ENCODE results near the gene TEAD1. TPM values are rescaled to one million over a fixed set of nuclear protein-coding genes. Genes with fewer than 3 reads are reported as not detected.

The TEAD1 gene
- total and polyA plus RNA-seq, 2 donors (not counting 3 experiments of a cell fraction or from before 2014, with no cell fraction given): 15.3 to 49.0 TPM

DNA sequence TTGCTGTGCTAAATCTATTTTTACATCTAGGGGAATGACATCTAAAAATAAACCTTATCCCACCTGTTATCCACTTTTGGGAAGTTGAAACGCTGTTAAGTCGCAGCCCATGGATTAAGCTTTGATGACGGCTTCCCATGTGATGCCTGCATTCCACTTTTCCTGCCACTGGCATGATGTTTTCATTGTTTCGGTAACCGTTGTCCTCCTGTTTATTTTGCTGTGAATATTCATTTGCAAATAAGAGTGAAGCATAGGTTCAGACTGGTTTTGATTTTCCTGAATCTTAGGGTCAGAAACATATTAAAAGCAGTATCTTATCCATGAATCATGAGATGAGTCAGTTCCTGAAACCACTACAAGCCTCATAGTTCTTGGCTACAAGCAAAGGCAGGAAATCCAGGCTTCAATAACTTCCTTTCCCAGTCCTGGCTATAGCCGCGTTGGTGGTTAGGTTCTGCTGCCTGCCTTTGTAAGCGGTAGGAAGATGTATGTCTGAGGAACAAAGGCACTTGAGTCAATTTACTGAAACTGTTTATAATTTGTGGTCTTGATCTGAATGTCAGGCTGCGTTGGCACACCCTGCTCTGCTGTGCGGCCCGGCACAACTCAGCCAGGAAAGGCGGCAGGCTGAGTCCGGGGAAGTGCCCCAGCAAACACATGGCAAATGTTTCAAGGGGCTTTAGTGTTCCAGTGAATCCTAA is 19.4 kb downstream of the TEAD1 start:
- Histone ChIP-seq H2AFZ (ENCODE audit: low read depth, low read length) (no peak overlapping the region), H3K9me3 (replicated peaks; ENCODE audit: control insufficient read depth, insufficient read depth, low read length) (no peaks in the 10 kb centered on the region), H3K36me3 (ENCODE audit: control insufficient read depth in 2 of 2, extremely low read depth in 1 of 2, insufficient read depth in 2 of 2, low read length in 2 of 2) (no peaks in the 10 kb centered on the region), H3K9ac (replicated peaks; ENCODE audit: extremely low read depth, insufficient read depth, low read length) (peak overlapping the region; percentile 81), H3K27me3 (ENCODE audit: control insufficient read depth in 2 of 2, insufficient read depth in 2 of 2, low read length in 2 of 2) (no peaks in the 10 kb centered on the region), H3K9me1 (replicated peaks; ENCODE audit: control insufficient read depth, extremely low read depth, insufficient read depth, low read length) (no peaks in the 10 kb centered on the region), H4K20me1 (replicated peaks; ENCODE audit: control insufficient read depth, extremely low read depth, insufficient read depth, low read length) (no peaks in the 10 kb centered on the region), H3K27ac (ENCODE audit: insufficient read depth, low read depth, low read length) (peak overlapping the region; percentile 95), H3K79me2 (ENCODE audit: control insufficient read depth, insufficient read depth, low read length) (peaks cover 61% of the 10 kb centered on the region), H3K4me2 (ENCODE audit: insufficient read depth, low read length) (peak overlapping the region; percentile 66), H3K4me3 (replicated peaks in 1 of 3; ENCODE audit: insufficient read depth in 1 of 3, low read depth in 1 of 3, low read length in 3 of 3) (peak overlapping the region in 1 of 3 experiments; percentile 28), H3K4me1 (ENCODE audit: control insufficient read depth, extremely low read depth, insufficient read depth, low read length) (peaks cover 54% of the 10 kb centered on the region)
- FAIRE-seq: peak; percentile 98
- dilution Hi-C loops (cut with MboI; ENCODE audit: extremely low pct_ligation_motif_present, low sequenced_read_pairs) (no loop called here), intact Hi-C loops (cut with micrococcal nuclease) (loop anchor here (1.0 to 10.0 kb wide), 12 partner anchors 19 to 719 kb away; partner anchors contain the start of gene TEAD1)
- ChIA-PET POLR2A (no interaction called here), CTCF (interaction anchor here (0.8 to 3.0 kb wide), 8 partner anchors 31 to 405 kb away, joined by 3 to 14 read pairs (median 4); no protein-coding TSS in a partner anchor)
- no peak for TF ChIP-seq MYC (IDR thresholded peaks at IDR 0.05; ENCODE audit: low read depth, low read length)
- TF ChIP-seq, protein P1, sequence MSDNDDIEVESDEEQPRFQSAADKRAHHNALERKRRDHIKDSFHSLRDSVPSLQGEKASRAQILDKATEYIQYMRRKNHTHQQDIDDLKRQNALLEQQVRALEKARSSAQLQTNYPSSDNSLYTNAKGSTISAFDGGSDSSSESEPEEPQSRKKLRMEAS (IDR thresholded peaks at IDR 0.05; ENCODE audit: insufficient read depth, insufficient read length): peak; percentile 50
- no peak for TF ChIP-seq EZH2 (IDR thresholded peaks at IDR 0.05; ENCODE audit: borderline replicate concordance, low read depth, low read length, severe bottlenecking)
- TF ChIP-seq, protein P2, sequence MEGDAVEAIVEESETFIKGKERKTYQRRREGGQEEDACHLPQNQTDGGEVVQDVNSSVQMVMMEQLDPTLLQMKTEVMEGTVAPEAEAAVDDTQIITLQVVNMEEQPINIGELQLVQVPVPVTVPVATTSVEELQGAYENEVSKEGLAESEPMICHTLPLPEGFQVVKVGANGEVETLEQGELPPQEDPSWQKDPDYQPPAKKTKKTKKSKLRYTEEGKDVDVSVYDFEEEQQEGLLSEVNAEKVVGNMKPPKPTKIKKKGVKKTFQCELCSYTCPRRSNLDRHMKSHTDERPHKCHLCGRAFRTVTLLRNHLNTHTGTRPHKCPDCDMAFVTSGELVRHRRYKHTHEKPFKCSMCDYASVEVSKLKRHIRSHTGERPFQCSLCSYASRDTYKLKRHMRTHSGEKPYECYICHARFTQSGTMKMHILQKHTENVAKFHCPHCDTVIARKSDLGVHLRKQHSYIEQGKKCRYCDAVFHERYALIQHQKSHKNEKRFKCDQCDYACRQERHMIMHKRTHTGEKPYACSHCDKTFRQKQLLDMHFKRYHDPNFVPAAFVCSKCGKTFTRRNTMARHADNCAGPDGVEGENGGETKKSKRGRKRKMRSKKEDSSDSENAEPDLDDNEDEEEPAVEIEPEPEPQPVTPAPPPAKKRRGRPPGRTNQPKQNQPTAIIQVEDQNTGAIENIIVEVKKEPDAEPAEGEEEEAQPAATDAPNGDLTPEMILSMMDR (IDR thresholded peaks at IDR 0.05; ENCODE audit: extremely low read depth in 1 of 2, insufficient read depth in 1 of 2, low read depth in 1 of 2, low read length in 2 of 2): no peak
- peak; percentile 99 for TF ChIP-seq JUN (IDR thresholded peaks at IDR 0.05; ENCODE audit: borderline replicate concordance, insufficient read depth, insufficient read length, low read depth)
- peak; percentile 94 for TF ChIP-seq POLR2AphosphoS5 (IDR thresholded peaks at IDR 0.05; ENCODE audit: insufficient read depth, low read depth, low read length)
- peak; percentile 85 for TF ChIP-seq GATA2 (IDR thresholded peaks at IDR 0.05; ENCODE audit: insufficient read depth, insufficient read length, low read depth, low read length)
- peak; percentile 98 for TF ChIP-seq FOS (IDR thresholded peaks at IDR 0.05; ENCODE audit: borderline replicate concordance, insufficient read depth, low read length)
- TF ChIP-seq POLR2A (IDR thresholded peaks at IDR 0.05; ENCODE audit: low read depth, low read length): peak; percentile 28
- no TSS peak for BruUV-seq (replicated peaks)
- peak; percentile 99 for DNase-seq (ENCODE audit: low read depth, low spot score)
